GM23338 (cell line): ENCODE measurements around the gene BANF1. TPM values are rescaled to one million over a fixed set of nuclear protein-coding genes. Genes with fewer than 3 reads are reported as not detected.

ENCODE experiments used
- ATAC-seq: fragments of 200-7000 bp; cut with Tn5 transposase; 3 replicates; pipeline ENCODE4 v1.9.1; 2020
- DNase-seq: peaks from one replicate; pipeline ENCODE4 v3.0.0-alpha.2; 2015; ENCODE audit warnings: low spot score
- H2AFZ ChIP-seq: fragments of 200-600 bp; sonication (generic); 2 replicates; pipeline ENCODE4 v1.8.0; 2016; ENCODE audit warnings: antibody characterized with exemption, mild to moderate bottlenecking, moderate library complexity
- H3F3A ChIP-seq: fragments of 200-600 bp; sonication (generic); replicated peaks from 2 replicates; pipeline ENCODE4 v1.8.0; 2017; ENCODE audit warnings: antibody characterized with exemption, mixed run types, low read depth
- H3K27ac ChIP-seq: fragments of 200-600 bp; sonication (generic); 2 replicates; pipeline ENCODE4 v1.6.1; 2016; ENCODE audit warnings: low read depth
- H3K27me3 ChIP-seq: fragments of 200-600 bp; sonication (generic); 2 replicates; pipeline ENCODE4 v1.8.0; 2016; ENCODE audit warnings: mild to moderate bottlenecking, mixed run types, moderate library complexity; ENCODE audit not compliant: insufficient read depth
- H3K36me3 ChIP-seq: fragments of 200-600 bp; sonication (generic); 2 replicates; pipeline ENCODE4 v1.8.0; 2016; ENCODE audit warnings: mild to moderate bottlenecking; ENCODE audit not compliant: insufficient read depth
- H3K4me1 ChIP-seq: fragments of 200-600 bp; sonication (generic); 2 replicates; pipeline ENCODE4 v1.8.0; 2016; ENCODE audit warnings: mild to moderate bottlenecking, moderate library complexity; ENCODE audit not compliant: insufficient read depth
- H3K4me2 ChIP-seq: fragments of 200-600 bp; sonication (generic); 2 replicates; pipeline ENCODE4 v1.7.1; 2017; ENCODE audit warnings: mixed run types
- H3K4me3 ChIP-seq: fragments of 200-600 bp; sonication (generic); 2 replicates; pipeline ENCODE4 v1.6.1; 2016; ENCODE audit warnings: mixed run types
- H3K79me2 ChIP-seq: fragments of 200-600 bp; sonication (generic); replicated peaks from 2 replicates; pipeline ENCODE4 v1.8.0; 2017; ENCODE audit warnings: mild to moderate bottlenecking; ENCODE audit not compliant: insufficient read depth
- H3K9me2 ChIP-seq: fragments of 200-600 bp; sonication (generic); 2 replicates; pipeline ENCODE4 v1.8.0; 2017; ENCODE audit not compliant: insufficient read depth
- H4K20me1 ChIP-seq: fragments of 200-600 bp; sonication (generic); replicated peaks from 2 replicates; pipeline ENCODE4 v1.8.0; 2017; ENCODE audit warnings: mild to moderate bottlenecking; ENCODE audit not compliant: insufficient read depth
- H3K27ac Mint-ChIP-seq: 2 replicates; pipeline ENCODE4 v1.8.0; 2020; ENCODE audit warnings: inconsistent platforms, mild to moderate bottlenecking, moderate library complexity, mixed read lengths
- H3K27me3 Mint-ChIP-seq: 3 replicates; pipeline ENCODE4 v1.8.0; 2022; ENCODE audit warnings: low read depth, mild to moderate bottlenecking, moderate library complexity, mixed read lengths, inconsistent platforms; ENCODE audit not compliant: insufficient read depth, poor library complexity
- H3K36me3 Mint-ChIP-seq: 3 replicates; pipeline ENCODE4 v1.8.0; 2021; ENCODE audit warnings: low read depth, mild to moderate bottlenecking, inconsistent platforms, moderate library complexity, mixed read lengths
- H3K4me1 Mint-ChIP-seq: 3 replicates; pipeline ENCODE4 v1.8.0; 2020; ENCODE audit warnings: mild to moderate bottlenecking, inconsistent platforms, mixed read lengths
- H3K4me3 Mint-ChIP-seq: 3 replicates; pipeline ENCODE4 v1.8.0; 2021; ENCODE audit warnings: moderate library complexity, mild to moderate bottlenecking, inconsistent platforms, mixed read lengths
- H3K9me3 Mint-ChIP-seq: 3 replicates; pipeline ENCODE4 v1.8.0; 2020; ENCODE audit warnings: moderate library complexity, mild to moderate bottlenecking, inconsistent platforms, mixed read lengths
- CREB1 ChIP-seq: fragments of 250-450 bp; sonication (Bioruptor Pico); IDR thresholded peaks from 2 replicates; pipeline ENCODE4 v1.5.0; 2020; ENCODE audit warnings: low read depth, mild to moderate bottlenecking, moderate library complexity
- CTCF ChIP-seq, 2 experiments: fragments of 200-600 bp in 1 of 2; sonication (generic) in 1 of 2; conservative IDR thresholded peaks; 2 replicates each; pipeline versions ENCODE4 v1.5.1 to v1.6.1; 2016 to 2017; ENCODE audit warnings: antibody characterized with exemption in 2 of 2, low read depth in 2 of 2, mild to moderate bottlenecking in 2 of 2, moderate library complexity in 1 of 2
- ETS1 ChIP-seq: IDR thresholded peaks from 2 replicates; pipeline ENCODE4 v1.6.1; 2016; ENCODE audit warnings: antibody characterized with exemption
- EZH2 ChIP-seq: fragments of 200-600 bp; sonication (generic); IDR thresholded peaks from one replicate; pipeline ENCODE4 v1.8.0; 2017; ENCODE audit warnings: antibody characterized with exemption, mild to moderate bottlenecking, low read depth; ENCODE audit not compliant: unreplicated experiment
- EZH2phosphoT487 ChIP-seq: fragments of 200-600 bp; sonication (generic); IDR thresholded peaks from one replicate; pipeline ENCODE4 v1.8.1; 2018; ENCODE audit warnings: antibody characterized with exemption; ENCODE audit not compliant: unreplicated experiment
- JUNB ChIP-seq: IDR thresholded peaks from one replicate; pipeline ENCODE4 v1.6.1; 2016; ENCODE audit warnings: antibody characterized with exemption; ENCODE audit not compliant: unreplicated experiment
- NANOG ChIP-seq: IDR thresholded peaks from 2 replicates; pipeline ENCODE4 v1.6.1; 2016; ENCODE audit warnings: antibody characterized with exemption, borderline replicate concordance
- POLR2AphosphoS5 ChIP-seq: IDR thresholded peaks from 2 replicates; pipeline ENCODE4 v1.6.1; 2016; ENCODE audit warnings: antibody characterized with exemption, low read depth
- REST ChIP-seq: IDR thresholded peaks from one replicate; pipeline ENCODE4 v1.6.1; 2018; ENCODE audit warnings: antibody characterized with exemption; ENCODE audit not compliant: unreplicated experiment
- STAT1 ChIP-seq: IDR thresholded peaks from one replicate; pipeline ENCODE4 v1.6.1; 2016; ENCODE audit warnings: antibody characterized with exemption; ENCODE audit not compliant: unreplicated experiment
- ZNF114 ChIP-seq: fragments of 250-450 bp; sonication (Bioruptor Pico); IDR thresholded peaks from 2 replicates; pipeline ENCODE4 v1.5.0; 2020; ENCODE audit warnings: mild to moderate bottlenecking, moderate library complexity
- ZNF331 ChIP-seq: fragments of 250-450 bp; sonication (Bioruptor Pico); IDR thresholded peaks from 2 replicates; pipeline ENCODE4 v1.5.0; 2020; ENCODE audit warnings: low read depth, mild to moderate bottlenecking, moderate library complexity
- ZNF462 ChIP-seq: fragments of 250-450 bp; sonication (Bioruptor Pico); IDR thresholded peaks from 2 replicates; pipeline ENCODE4 v1.5.0; 2020; ENCODE audit warnings: mild to moderate bottlenecking, moderate library complexity
- polyA plus RNA-seq: library from polyadenylated mRNA; unstranded; fragments of >200 nt; fragmentation: Nextera tagmentation; extraction: Ambion mirVana; gene quantifications from 2 replicates; pipeline ENCODE4 v1.2.1, GENCODE V29; 2016
- total RNA-seq: library from RNA; depleted of rRNA; stranded (reverse); fragments of >200 nt; shearing (Covaris generic); gene quantifications from 2 replicates; pipeline ENCODE4 v1.2.3, GENCODE V29; 2014

The BANF1 gene
- total and polyA plus RNA-seq, 2 experiments from 2014 or later, result 58.2 to 765 TPM

GRCh38 chr11:65962141-65962564, 40.1 kb upstream of the BANF1 start:
- Histone ChIP-seq H2AFZ (no peak overlapping the region), H3K4me1 (peaks cover 8% of the 10 kb centered on the region)
- ATAC-seq, result no peak

More at GRCh38 chr11:65962141-65962564, 40.1 kb upstream of the BANF1 start:
- Histone ChIP-seq H4K20me1 (peaks cover 13% of the 10 kb centered on the region), H3K79me2 (peaks cover 26% of the 10 kb centered on the region), H3K27me3 (no peaks in the 10 kb centered on the region), H3K4me2 (peak overlapping the region; percentile 100), H3K36me3 (no peaks in the 10 kb centered on the region; the same call in 1 of the 2 replicates), H3K4me3 (peak overlapping the region; percentile 85), H3K27ac (no peak overlapping the region), H3F3A (0 out of 2 replicates have a peak, but pooled peaks cover 3% of the 10 kb centered on the region), H3K9me2 (no peaks in the 10 kb centered on the region)
- Mint-ChIP-seq H3K4me3 (peak overlapping the region; percentile 96), H3K36me3 (peaks cover 34% of the 10 kb centered on the region), H3K27me3 (peaks cover 15% of the 10 kb centered on the region), H3K27ac (peak overlapping the region; percentile 20), H3K4me1 (peaks cover 17% of the 10 kb centered on the region), H3K9me3 (peaks cover 2% of the 10 kb centered on the region; the same call in 1 of the 3 replicates)
- TF ChIP-seq JUNB (no peak), NANOG (no peak), CREB1 (CRISPR knock-in tag) (no peak), ZNF462 (no peak), ZNF331 (no peak), EZH2phosphoT487 (no peak), ZNF114 (no peak), ETS1 (no peak), REST (no peak), EZH2 (no peak), STAT1 (no peak), CTCF (conservative IDR thresholded peaks at IDR 0.05; ENCODE audit: low read depth in 2 of 2) (no peak), POLR2AphosphoS5 (no peak)
- no peak for DNase-seq
